ENCODE results near the gene G3BP1. TPM values are rescaled to one million over a fixed set of nuclear protein-coding genes. Genes with fewer than 3 reads are reported as not detected.
A peak's percentile ranks its signal among the peaks of the same experiment; 100 is the strongest.

The G3BP1 gene
- total and polyA plus RNA-seq, 2 of the 13 experiments (the other 11 are each of a cell fraction or from before 2014, with no cell fraction given), result 36.7 to 320 TPM

DNA sequence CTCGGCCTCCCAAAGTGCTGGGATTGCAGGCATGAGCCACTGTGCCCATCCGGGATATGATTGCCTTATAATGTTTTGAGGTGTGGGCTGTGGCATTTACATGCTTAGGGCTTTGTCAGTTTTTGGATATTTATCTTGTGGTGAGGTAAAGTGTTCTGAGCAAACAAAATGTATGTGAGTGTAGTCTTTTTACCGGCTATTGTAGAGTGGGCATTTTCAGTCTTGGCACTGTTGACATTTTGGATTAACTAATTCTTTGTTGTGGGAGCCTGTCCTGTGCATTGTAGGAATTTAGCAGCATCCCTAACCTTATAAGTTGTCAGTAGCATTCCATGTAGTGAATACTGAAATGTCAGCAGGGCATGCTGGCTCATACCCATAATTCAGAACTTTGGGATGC, 21.6 kb downstream of the G3BP1 start:
- H3K36me3 ChIP-seq (replicated peaks in 1 of 2; ENCODE audit: control insufficient read depth in 1 of 2, insufficient read depth in 2 of 2, low read length in 2 of 2), result peaks cover 31 to 95% of the 10 kb centered on the region in 2 experiments

DNA sequence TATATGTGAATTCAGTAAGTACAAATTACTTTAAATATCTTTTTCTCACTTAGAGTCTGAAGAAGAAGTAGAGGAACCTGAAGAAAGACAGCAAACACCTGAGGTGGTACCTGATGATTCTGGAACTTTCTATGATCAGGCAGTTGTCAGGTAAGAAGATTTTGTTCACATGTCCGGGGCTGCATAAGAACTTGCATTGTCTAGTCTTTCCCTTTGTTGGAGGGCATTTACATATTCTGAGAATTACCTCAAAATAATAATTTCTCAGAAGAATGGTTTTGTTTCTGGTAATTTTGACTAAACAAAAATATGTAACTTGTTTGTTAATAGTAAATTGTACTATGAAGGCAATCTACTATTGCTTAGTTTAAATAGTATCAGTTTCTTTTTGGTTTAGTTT, 23.7 kb downstream of the G3BP1 start:
- ATAC-seq (no peak), FAIRE-seq (no peak)
- peaks cover 29 to 93% of the 10 kb centered on the region in 2 experiments for H3K36me3 ChIP-seq (replicated peaks in 1 of 2; ENCODE audit: control insufficient read depth in 1 of 2, insufficient read depth in 2 of 2, low read length in 2 of 2)

More for the DNA sequence above, 21.6 kb downstream of the G3BP1 start:
- ATAC-seq (peak; percentile 51), FAIRE-seq (no peak), DNase-seq (ENCODE audit: low spot score) (peak; percentile 40)
- CTCF ChIA-PET (ENCODE audit: low intra/inter-chr PET ratio, low total read pairs), result no interaction called here
- no TSS peak for BruUV-seq (replicated peaks)
- peaks cover 59% of the 10 kb centered on the region for H3K79me2 ChIP-seq (ENCODE audit: insufficient read depth, low read length)
- POLR2A ChIA-PET, result no interaction called here
- H3K9me3 ChIP-seq (ENCODE audit: low read length), result no peaks in the 10 kb centered on the region
- no peak overlapping the region for H3K9ac ChIP-seq (ENCODE audit: insufficient read depth, low read depth, low read length)
- intact Hi-C loops (cut with micrococcal nuclease; ENCODE audit: unreplicated experiment), result no loop called here
- TF ChIP-seq SAP130 (CRISPR knock-in tag; IDR thresholded peaks at IDR 0.05; ENCODE audit: low read depth), result 0 out of 2 replicates have a peak, but pooled peaks have one; percentile 11
- 0 out of 2 replicates have a peak, but pooled peaks have one; percentile 41 for TF ChIP-seq SOX13 (IDR thresholded peaks at IDR 0.05)
- peak in 1 of 2 experiments; percentile 96; a peak in 2 of 4 replicates for TF ChIP-seq SOX13 (CRISPR knock-in tag; conservative IDR thresholded peaks at IDR 0.05 in 1 of 2, IDR thresholded peaks at IDR 0.05 in 1 of 2)
- TF ChIP-seq SOX6 (IDR thresholded peaks at IDR 0.05), result no peak
- peak; percentile 32; the same call in 1 of the 2 replicates for TF ChIP-seq SOX6 (CRISPR knock-in tag; IDR thresholded peaks at IDR 0.05)
- peak; percentile 59; the same call in 1 of the 2 replicates for TF ChIP-seq SOX5 (CRISPR knock-in tag; IDR thresholded peaks at IDR 0.05; ENCODE audit: borderline replicate concordance)
- peak; percentile 22; the same call in 1 of the 2 replicates for TF ChIP-seq FOXA3 (CRISPR knock-in tag; IDR thresholded peaks at IDR 0.05)
- no peak for TF ChIP-seq SP1 (IDR thresholded peaks at IDR 0.05)
- TF ChIP-seq SP1 (CRISPR knock-in tag; IDR thresholded peaks at IDR 0.05), result no peak
- TF ChIP-seq, protein P1, sequence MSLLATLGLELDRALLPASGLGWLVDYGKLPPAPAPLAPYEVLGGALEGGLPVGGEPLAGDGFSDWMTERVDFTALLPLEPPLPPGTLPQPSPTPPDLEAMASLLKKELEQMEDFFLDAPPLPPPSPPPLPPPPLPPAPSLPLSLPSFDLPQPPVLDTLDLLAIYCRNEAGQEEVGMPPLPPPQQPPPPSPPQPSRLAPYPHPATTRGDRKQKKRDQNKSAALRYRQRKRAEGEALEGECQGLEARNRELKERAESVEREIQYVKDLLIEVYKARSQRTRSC (CRISPR knock-in tag; IDR thresholded peaks at IDR 0.05; ENCODE audit: low read depth), result no peak
- H3K4me3 ChIP-seq (replicated peaks in 1 of 3; ENCODE audit: insufficient read depth in 1 of 3, low read depth in 2 of 3, low read length in 3 of 3), result no peak overlapping the region
- in situ Hi-C loops (cut with HindIII; ENCODE audit: extremely low pct_ligation_motif_present, low pct_unique_long_range_greater_than_20kb), result no loop called here
- H3K27me3 ChIP-seq (ENCODE audit: control insufficient read depth in 1 of 2, insufficient read depth in 2 of 2, low read length in 2 of 2), result no peaks in the 10 kb centered on the region
- peaks cover 10% of the 10 kb centered on the region for H3K4me1 ChIP-seq (ENCODE audit: insufficient read depth, low read length)
- 72% methylated on average over 3 of the region's 3 CpGs for WGBS (ENCODE audit: low lambda C conversion rate)
- no peak overlapping the region for H3K4me2 ChIP-seq (ENCODE audit: low read depth, low read length)
- no peak overlapping the region for H2AFZ ChIP-seq (ENCODE audit: low read length)
- no peak overlapping the region for H3K27ac ChIP-seq (ENCODE audit: extremely low read length, insufficient read depth, low read length)
- peaks cover 19% of the 10 kb centered on the region for H4K20me1 ChIP-seq (ENCODE audit: insufficient read depth, low read length)

More for the DNA sequence above, 23.7 kb downstream of the G3BP1 start:
- Histone ChIP-seq H3K4me2 (ENCODE audit: low read depth, low read length) (no peak overlapping the region), H3K9ac (ENCODE audit: insufficient read depth, low read depth, low read length) (no peak overlapping the region), H2AFZ (ENCODE audit: low read length) (no peak overlapping the region), H3K4me3 (replicated peaks in 1 of 3; ENCODE audit: insufficient read depth in 1 of 3, low read depth in 2 of 3, low read length in 3 of 3) (no peak overlapping the region), H3K79me2 (ENCODE audit: insufficient read depth, low read length) (peaks cover 49% of the 10 kb centered on the region), H3K27ac (ENCODE audit: extremely low read length, insufficient read depth, low read length) (no peak overlapping the region), H3K27me3 (ENCODE audit: control insufficient read depth in 1 of 2, insufficient read depth in 2 of 2, low read length in 2 of 2) (no peaks in the 10 kb centered on the region), H4K20me1 (ENCODE audit: insufficient read depth, low read length) (peaks cover 21% of the 10 kb centered on the region), H3K4me1 (ENCODE audit: insufficient read depth, low read length) (peaks cover 10% of the 10 kb centered on the region), H3K9me3 (ENCODE audit: low read length) (no peaks in the 10 kb centered on the region)
- no peak for TF ChIP-seq AGO1 (IDR thresholded peaks at IDR 0.05; ENCODE audit: low read depth, low read length, poor library complexity, severe bottlenecking)
- TF ChIP-seq ZNF235 (CRISPR knock-in tag; IDR thresholded peaks at IDR 0.05; ENCODE audit: borderline replicate concordance), result no peak
- TF ChIP-seq ZNF724P (CRISPR knock-in tag; IDR thresholded peaks at IDR 0.05; ENCODE audit: borderline replicate concordance), result no peak
- in situ Hi-C loops (cut with HindIII; ENCODE audit: extremely low pct_ligation_motif_present, low pct_unique_long_range_greater_than_20kb), result no loop called here
- no TSS peak for BruUV-seq (replicated peaks)
- DNase-seq (ENCODE audit: low spot score), result no peak
- ChIA-PET POLR2A (no interaction called here), CTCF (ENCODE audit: low intra/inter-chr PET ratio, low total read pairs) (no interaction called here)
- 96% methylated on average over 1 of the region's 1 CpG for WGBS (ENCODE audit: low lambda C conversion rate)
- intact Hi-C loops (cut with micrococcal nuclease; ENCODE audit: unreplicated experiment), result no loop called here

Data from HepG2 (cell line).